Measurements from ENCODE around the gene ITGA2B. TPM values are rescaled to one million over a fixed set of nuclear protein-coding genes. Genes with fewer than 3 reads are reported as not detected.

Gene ITGA2B
- total RNA-seq, 2 experiments from 2014 or later, result 0.57 to 0.63 TPM

GRCh38 chr17:44350733-44351226 is 38.7 kb downstream of the ITGA2B start:
- H3K4me1 ChIP-seq (ENCODE audit: insufficient read depth, low read length, poor library complexity, severe bottlenecking), result peaks cover 62% of the 10 kb centered on the region
- DNase-seq (ENCODE audit: low spot score), result peak; percentile 84
- no peaks in the 10 kb centered on the region for H3K9me3 ChIP-seq (ENCODE audit: low read length)
- peaks cover 46% of the 10 kb centered on the region for H3K36me3 ChIP-seq (ENCODE audit: insufficient read depth, low read length)
- no TSS peak for BruUV-seq (replicated peaks)
- peaks cover 17% of the 10 kb centered on the region; the same call in 1 of the 2 replicates for H3K79me2 ChIP-seq (ENCODE audit: insufficient read depth, low read depth, low read length)
- H2AFZ ChIP-seq (ENCODE audit: low read length), result no peak overlapping the region
- CTCF ChIA-PET (ENCODE audit: unreplicated experiment), result interaction anchor here (0.6 to 0.7 kb wide), 3 partner anchors 18 to 134 kb away, joined by 3 read pairs; no protein-coding TSS in a partner anchor
- no peaks in the 10 kb centered on the region for H3K9me2 ChIP-seq (ENCODE audit: insufficient read depth, low read length)
- H3K4me3 ChIP-seq (ENCODE audit: low read depth, low read length, poor library complexity, severe bottlenecking), result no peak overlapping the region
- no peaks in the 10 kb centered on the region for H4K20me1 ChIP-seq (ENCODE audit: insufficient read depth, low read length)
- POLR2A ChIA-PET, result no interaction called here
- H3K27ac ChIP-seq (ENCODE audit: low read depth, low read length, poor library complexity, severe bottlenecking), result no peak overlapping the region
- TF ChIP-seq EZH2phosphoT487 (IDR thresholded peaks at IDR 0.05; ENCODE audit: borderline replicate concordance, low read depth, low read length), result no peak
- TF ChIP-seq, protein P1, sequence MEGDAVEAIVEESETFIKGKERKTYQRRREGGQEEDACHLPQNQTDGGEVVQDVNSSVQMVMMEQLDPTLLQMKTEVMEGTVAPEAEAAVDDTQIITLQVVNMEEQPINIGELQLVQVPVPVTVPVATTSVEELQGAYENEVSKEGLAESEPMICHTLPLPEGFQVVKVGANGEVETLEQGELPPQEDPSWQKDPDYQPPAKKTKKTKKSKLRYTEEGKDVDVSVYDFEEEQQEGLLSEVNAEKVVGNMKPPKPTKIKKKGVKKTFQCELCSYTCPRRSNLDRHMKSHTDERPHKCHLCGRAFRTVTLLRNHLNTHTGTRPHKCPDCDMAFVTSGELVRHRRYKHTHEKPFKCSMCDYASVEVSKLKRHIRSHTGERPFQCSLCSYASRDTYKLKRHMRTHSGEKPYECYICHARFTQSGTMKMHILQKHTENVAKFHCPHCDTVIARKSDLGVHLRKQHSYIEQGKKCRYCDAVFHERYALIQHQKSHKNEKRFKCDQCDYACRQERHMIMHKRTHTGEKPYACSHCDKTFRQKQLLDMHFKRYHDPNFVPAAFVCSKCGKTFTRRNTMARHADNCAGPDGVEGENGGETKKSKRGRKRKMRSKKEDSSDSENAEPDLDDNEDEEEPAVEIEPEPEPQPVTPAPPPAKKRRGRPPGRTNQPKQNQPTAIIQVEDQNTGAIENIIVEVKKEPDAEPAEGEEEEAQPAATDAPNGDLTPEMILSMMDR (conservative IDR thresholded peaks at IDR 0.05; ENCODE audit: low read length), result peak; percentile 87
- intact Hi-C loops (cut with micrococcal nuclease; ENCODE audit: unreplicated experiment), result loop anchor here (2.0 kb wide), 1 partner anchor 140 kb away; no protein-coding TSS in a partner anchor
- no peak overlapping the region for H3K4me2 ChIP-seq (ENCODE audit: low read length)

DNA sequence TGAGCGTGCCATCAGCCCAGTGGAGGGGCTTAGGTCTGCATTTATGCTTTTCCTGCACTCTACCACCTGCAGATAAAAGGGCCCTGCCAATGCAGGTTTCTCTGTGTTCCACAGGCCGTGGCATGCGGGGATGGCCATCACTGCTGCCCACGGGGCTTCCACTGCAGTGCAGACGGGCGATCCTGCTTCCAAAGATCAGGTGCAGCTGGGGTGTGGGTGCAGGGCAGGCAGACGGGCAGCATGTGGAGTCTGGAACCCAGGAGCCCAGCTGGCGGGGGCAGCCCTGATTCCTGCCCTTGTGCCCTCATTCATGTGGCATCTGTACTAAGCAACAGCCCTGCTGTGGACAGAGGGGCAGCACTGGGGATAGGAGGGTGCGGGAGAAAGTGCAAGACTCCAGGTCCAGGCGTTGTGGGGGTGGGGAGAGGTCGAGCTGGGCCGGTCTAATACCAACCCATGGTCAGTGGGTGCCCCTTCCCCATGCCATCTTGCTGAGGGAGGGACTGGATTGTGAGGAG is 39.8 kb downstream of the ITGA2B start:
- POLR2A ChIA-PET, result interaction anchor here (1.2 kb wide), 1 partner anchor 126 kb away, joined by 3 read pairs; no protein-coding TSS in a partner anchor
- H3K79me2 ChIP-seq (ENCODE audit: insufficient read depth, low read depth, low read length), result peaks cover 24% of the 10 kb centered on the region; the same call in 1 of the 2 replicates
- H4K20me1 ChIP-seq (ENCODE audit: insufficient read depth, low read length), result no peaks in the 10 kb centered on the region
- intact Hi-C loops (cut with micrococcal nuclease; ENCODE audit: unreplicated experiment), result loop anchor here (2.0 to 5.0 kb wide), 3 partner anchors 139 to 277 kb away; partner anchors contain the start of genes G6PC3 and HROB
- peaks cover 55% of the 10 kb centered on the region for H3K4me1 ChIP-seq (ENCODE audit: insufficient read depth, low read length, poor library complexity, severe bottlenecking)
- peak overlapping the region; percentile 97; the same call in 1 of the 2 replicates for H3K4me2 ChIP-seq (ENCODE audit: low read length)
- no peaks in the 10 kb centered on the region for H3K9me3 ChIP-seq (ENCODE audit: low read length)
- peak overlapping the region; percentile 90 for H3K27ac ChIP-seq (ENCODE audit: low read depth, low read length, poor library complexity, severe bottlenecking)
- no peak overlapping the region for H2AFZ ChIP-seq (ENCODE audit: low read length)
- CTCF ChIA-PET (ENCODE audit: unreplicated experiment), result interaction anchor here (0.6 to 0.7 kb wide), 2 partner anchors 17 to 182 kb away, joined by 3 read pairs; no protein-coding TSS in a partner anchor
- H3K9me2 ChIP-seq (ENCODE audit: insufficient read depth, low read length), result no peaks in the 10 kb centered on the region
- no peak for DNase-seq (ENCODE audit: low spot score)
- H3K4me3 ChIP-seq (ENCODE audit: low read depth, low read length, poor library complexity, severe bottlenecking), result no peak overlapping the region
- TF ChIP-seq, protein P1 (conservative IDR thresholded peaks at IDR 0.05; ENCODE audit: low read length), result no peak
- TF ChIP-seq EZH2phosphoT487 (IDR thresholded peaks at IDR 0.05; ENCODE audit: borderline replicate concordance, low read depth, low read length), result no peak
- H3K36me3 ChIP-seq (ENCODE audit: insufficient read depth, low read length), result peaks cover 46% of the 10 kb centered on the region
- BruUV-seq (replicated peaks), result no TSS peak

DNA sequence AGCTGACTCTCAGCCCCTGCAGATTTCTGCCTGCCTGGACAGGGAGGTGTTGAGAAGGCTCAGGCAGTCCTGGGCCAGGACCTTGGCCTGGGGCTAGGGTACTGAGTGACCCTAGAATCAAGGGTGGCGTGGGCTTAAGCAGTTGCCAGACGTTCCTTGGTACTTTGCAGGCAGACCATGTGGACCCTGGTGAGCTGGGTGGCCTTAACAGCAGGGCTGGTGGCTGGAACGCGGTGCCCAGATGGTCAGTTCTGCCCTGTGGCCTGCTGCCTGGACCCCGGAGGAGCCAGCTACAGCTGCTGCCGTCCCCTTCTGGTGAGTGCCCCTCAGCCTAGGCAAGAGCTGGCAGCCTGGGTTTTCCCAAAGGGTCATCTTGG is 40.5 kb downstream of the ITGA2B start:
- peaks cover 61% of the 10 kb centered on the region for H3K4me1 ChIP-seq (ENCODE audit: insufficient read depth, low read length, poor library complexity, severe bottlenecking)

More for the DNA sequence above, 40.5 kb downstream of the ITGA2B start:
- POLR2A ChIA-PET, result interaction anchor here (1.2 kb wide), 1 partner anchor 125 kb away, joined by 3 read pairs; no protein-coding TSS in a partner anchor
- Histone ChIP-seq H3K9me3 (ENCODE audit: low read length) (no peaks in the 10 kb centered on the region), H4K20me1 (ENCODE audit: insufficient read depth, low read length) (no peaks in the 10 kb centered on the region), H3K36me3 (ENCODE audit: insufficient read depth, low read length) (peaks cover 46% of the 10 kb centered on the region), H3K9me2 (ENCODE audit: insufficient read depth, low read length) (no peaks in the 10 kb centered on the region), H3K79me2 (ENCODE audit: insufficient read depth, low read depth, low read length) (peaks cover 24% of the 10 kb centered on the region; the same call in 1 of the 2 replicates), H3K27ac (ENCODE audit: low read depth, low read length, poor library complexity, severe bottlenecking) (peak overlapping the region; percentile 90), H2AFZ (ENCODE audit: low read length) (no peak overlapping the region), H3K4me2 (ENCODE audit: low read length) (peak overlapping the region; percentile 97), H3K4me3 (ENCODE audit: low read depth, low read length, poor library complexity, severe bottlenecking) (peak overlapping the region; percentile 91)
- no peak for TF ChIP-seq EZH2phosphoT487 (IDR thresholded peaks at IDR 0.05; ENCODE audit: borderline replicate concordance, low read depth, low read length)
- TF ChIP-seq, protein P1 (conservative IDR thresholded peaks at IDR 0.05; ENCODE audit: low read length), result no peak
- BruUV-seq (replicated peaks), result no TSS peak
- DNase-seq (ENCODE audit: low spot score), result no peak
- CTCF ChIA-PET (ENCODE audit: unreplicated experiment), result no interaction called here
- intact Hi-C loops (cut with micrococcal nuclease; ENCODE audit: unreplicated experiment), result loop anchor here (1.0 to 5.0 kb wide), 3 partner anchors 23 to 277 kb away; partner anchors contain the start of genes G6PC3 and HROB
